ENCODE measurements around the gene ANKRD33B.

DNA sequence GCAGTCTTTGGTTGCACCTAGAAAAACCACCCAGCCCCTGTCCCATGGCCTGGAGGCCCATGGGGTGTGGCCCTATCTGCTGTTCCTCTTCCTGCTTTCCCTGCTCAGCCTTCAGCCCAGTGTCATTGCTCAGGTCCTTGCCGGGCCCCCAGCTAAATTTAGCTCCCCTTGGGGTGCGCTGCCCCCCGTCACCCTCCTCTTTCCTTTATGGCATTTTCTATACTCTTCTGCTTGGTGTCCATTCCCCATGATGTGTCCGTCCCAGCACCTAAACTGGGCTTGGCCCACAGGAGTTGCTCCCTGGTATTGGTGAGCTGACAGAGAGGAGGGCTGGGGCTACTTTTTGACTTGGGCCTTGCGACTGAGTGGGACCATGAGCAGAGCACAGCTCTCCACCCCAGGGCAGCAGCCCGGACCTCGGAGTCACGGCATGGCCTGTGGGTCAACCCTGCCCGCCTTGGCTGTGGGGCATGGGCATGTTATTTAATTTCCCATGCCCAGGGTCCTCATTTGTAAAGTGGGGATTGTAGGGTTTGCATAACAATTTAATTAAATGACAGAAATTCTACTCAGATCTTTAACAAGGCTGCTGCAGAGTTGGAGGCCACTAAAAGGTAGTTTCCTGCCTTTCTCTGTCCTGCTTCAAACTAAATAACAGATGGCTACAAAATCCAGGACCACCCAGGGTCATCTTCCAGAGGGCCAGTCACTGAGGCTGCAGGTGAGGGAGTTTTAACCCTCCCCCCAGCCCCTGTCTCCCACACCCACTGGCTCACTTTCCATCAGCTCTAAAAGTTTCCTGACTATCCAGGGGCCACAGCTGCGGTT, 99.0 kb downstream of the ANKRD33B start:
- TF ChIP-seq EZH2 (IDR thresholded peaks at IDR 0.05; ENCODE audit: low read length, missing control alignments) = no peak
- TF ChIP-seq, protein P1, sequence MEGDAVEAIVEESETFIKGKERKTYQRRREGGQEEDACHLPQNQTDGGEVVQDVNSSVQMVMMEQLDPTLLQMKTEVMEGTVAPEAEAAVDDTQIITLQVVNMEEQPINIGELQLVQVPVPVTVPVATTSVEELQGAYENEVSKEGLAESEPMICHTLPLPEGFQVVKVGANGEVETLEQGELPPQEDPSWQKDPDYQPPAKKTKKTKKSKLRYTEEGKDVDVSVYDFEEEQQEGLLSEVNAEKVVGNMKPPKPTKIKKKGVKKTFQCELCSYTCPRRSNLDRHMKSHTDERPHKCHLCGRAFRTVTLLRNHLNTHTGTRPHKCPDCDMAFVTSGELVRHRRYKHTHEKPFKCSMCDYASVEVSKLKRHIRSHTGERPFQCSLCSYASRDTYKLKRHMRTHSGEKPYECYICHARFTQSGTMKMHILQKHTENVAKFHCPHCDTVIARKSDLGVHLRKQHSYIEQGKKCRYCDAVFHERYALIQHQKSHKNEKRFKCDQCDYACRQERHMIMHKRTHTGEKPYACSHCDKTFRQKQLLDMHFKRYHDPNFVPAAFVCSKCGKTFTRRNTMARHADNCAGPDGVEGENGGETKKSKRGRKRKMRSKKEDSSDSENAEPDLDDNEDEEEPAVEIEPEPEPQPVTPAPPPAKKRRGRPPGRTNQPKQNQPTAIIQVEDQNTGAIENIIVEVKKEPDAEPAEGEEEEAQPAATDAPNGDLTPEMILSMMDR (conservative IDR thresholded peaks at IDR 0.05 in 1 of 2, IDR thresholded peaks at IDR 0.05 in 1 of 2; ENCODE audit: low read depth in 1 of 2, low read length in 2 of 2) = no peak

Data from fibroblast of lung (primary cell).